DOHH2 (cell line): ENCODE data around the gene DGKB.

Source experiments
- H3F3A ChIP-seq: fragments of 200-600 bp; sonication (generic), shearing (Covaris generic); 2 replicates; pipeline ENCODE4 v1.6.0; 2016; ENCODE audit warnings: antibody characterized with exemption, mild to moderate bottlenecking; ENCODE audit not compliant: control insufficient read depth, insufficient read depth
- H3K27ac ChIP-seq: fragments of 200-600 bp; sonication (generic); 2 replicates; pipeline ENCODE4 v1.5.1; 2014; ENCODE audit warnings: low read depth, mild to moderate bottlenecking, low read length, moderate library complexity
- H3K27me3 ChIP-seq: fragments of 200-600 bp; sonication (generic); 2 replicates; pipeline ENCODE4 v1.6.1; 2014; ENCODE audit warnings: mild to moderate bottlenecking, low read length, mixed read lengths; ENCODE audit not compliant: control insufficient read depth
- H3K36me3 ChIP-seq: fragments of 200-600 bp; sonication (generic); 2 replicates; pipeline ENCODE4 v1.6.1; 2014; ENCODE audit warnings: mild to moderate bottlenecking, low read length, moderate library complexity, mixed read lengths; ENCODE audit not compliant: control insufficient read depth
- H3K4me1 ChIP-seq: fragments of 200-600 bp; sonication (generic); 2 replicates; pipeline ENCODE4 v1.6.1; 2014; ENCODE audit warnings: mild to moderate bottlenecking, low read length, mixed read lengths; ENCODE audit not compliant: control insufficient read depth
- H3K4me2 ChIP-seq: fragments of 200-600 bp; sonication (generic); 2 replicates; pipeline ENCODE4 v1.6.0; 2014; ENCODE audit warnings: mild to moderate bottlenecking, low read length, moderate library complexity
- H3K4me3 ChIP-seq: fragments of 200-600 bp; sonication (generic); 2 replicates; pipeline ENCODE4 v1.5.1; 2014; ENCODE audit warnings: mild to moderate bottlenecking, low read length, mixed read lengths
- H3K79me2 ChIP-seq: fragments of 200-600 bp; sonication (generic); 2 replicates; pipeline ENCODE4 v1.6.1; 2014; ENCODE audit warnings: mild to moderate bottlenecking, low read length, mixed read lengths; ENCODE audit not compliant: control insufficient read depth
- H3K9me2 ChIP-seq: fragments of 200-600 bp; sonication (generic); replicated peaks from 2 replicates; pipeline ENCODE4 v1.6.1; 2014; ENCODE audit warnings: mild to moderate bottlenecking, low read length, mixed read lengths; ENCODE audit not compliant: control insufficient read depth
- H3K9me3 ChIP-seq: fragments of 200-600 bp; sonication (generic); 2 replicates; pipeline ENCODE4 v1.6.1; 2014; ENCODE audit warnings: antibody characterized with exemption, low read length, mixed read lengths; ENCODE audit not compliant: control insufficient read depth, insufficient read depth
- H4K20me1 ChIP-seq: fragments of 200-600 bp; sonication (generic); 2 replicates; pipeline ENCODE4 v1.6.0; 2014; ENCODE audit warnings: low read depth, mild to moderate bottlenecking, antibody characterized with exemption, low read length, moderate library complexity; ENCODE audit not compliant: control insufficient read depth, insufficient read depth
- EZH2phosphoT487 ChIP-seq: fragments of 200-600 bp; sonication (generic); IDR thresholded peaks from 2 replicates; pipeline ENCODE4 v1.6.1; 2017; ENCODE audit warnings: borderline replicate concordance, mild to moderate bottlenecking, antibody characterized with exemption, low read length, moderate library complexity, mixed read lengths
- TF ChIP-seq, protein P1 (sequence below): fragments of 200-600 bp; sonication (generic); IDR thresholded peaks from one replicate; pipeline ENCODE4 v1.5.1; 2014; ENCODE audit warnings: antibody characterized with exemption, mild to moderate bottlenecking, low read depth, low read length; ENCODE audit not compliant: poor library complexity, severe bottlenecking

Gene DGKB

DNA sequence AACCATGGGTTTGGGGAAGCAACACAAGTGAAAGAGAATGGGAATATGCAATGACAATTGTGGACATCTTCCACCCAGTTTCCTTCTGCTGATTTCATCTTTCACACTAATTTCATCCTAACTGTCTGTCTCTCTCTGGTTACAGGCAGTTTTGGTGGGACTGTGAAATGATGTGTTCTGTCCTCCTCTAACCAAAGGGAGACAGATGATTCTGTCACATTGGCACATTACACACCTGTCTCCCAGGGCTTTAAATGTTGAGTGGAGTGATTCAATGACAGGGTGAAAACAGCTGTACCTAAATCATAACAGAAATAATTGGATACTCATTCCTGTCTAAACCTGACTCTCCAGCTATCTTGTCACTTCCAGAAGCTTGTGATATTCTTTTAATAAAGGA is 60.0 kb downstream of the DGKB start:
- no peaks in the 10 kb centered on the region for H4K20me1 ChIP-seq
- no peaks in the 10 kb centered on the region for H3K36me3 ChIP-seq
- no peak overlapping the region for H3K4me2 ChIP-seq
- H3F3A ChIP-seq: no peaks in the 10 kb centered on the region
- H3K27ac ChIP-seq: no peak overlapping the region
- H3K27me3 ChIP-seq: no peaks in the 10 kb centered on the region
- H3K4me3 ChIP-seq: no peak overlapping the region
- no peak for TF ChIP-seq EZH2phosphoT487
- TF ChIP-seq, protein P1, sequence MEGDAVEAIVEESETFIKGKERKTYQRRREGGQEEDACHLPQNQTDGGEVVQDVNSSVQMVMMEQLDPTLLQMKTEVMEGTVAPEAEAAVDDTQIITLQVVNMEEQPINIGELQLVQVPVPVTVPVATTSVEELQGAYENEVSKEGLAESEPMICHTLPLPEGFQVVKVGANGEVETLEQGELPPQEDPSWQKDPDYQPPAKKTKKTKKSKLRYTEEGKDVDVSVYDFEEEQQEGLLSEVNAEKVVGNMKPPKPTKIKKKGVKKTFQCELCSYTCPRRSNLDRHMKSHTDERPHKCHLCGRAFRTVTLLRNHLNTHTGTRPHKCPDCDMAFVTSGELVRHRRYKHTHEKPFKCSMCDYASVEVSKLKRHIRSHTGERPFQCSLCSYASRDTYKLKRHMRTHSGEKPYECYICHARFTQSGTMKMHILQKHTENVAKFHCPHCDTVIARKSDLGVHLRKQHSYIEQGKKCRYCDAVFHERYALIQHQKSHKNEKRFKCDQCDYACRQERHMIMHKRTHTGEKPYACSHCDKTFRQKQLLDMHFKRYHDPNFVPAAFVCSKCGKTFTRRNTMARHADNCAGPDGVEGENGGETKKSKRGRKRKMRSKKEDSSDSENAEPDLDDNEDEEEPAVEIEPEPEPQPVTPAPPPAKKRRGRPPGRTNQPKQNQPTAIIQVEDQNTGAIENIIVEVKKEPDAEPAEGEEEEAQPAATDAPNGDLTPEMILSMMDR: no peak
- no peaks in the 10 kb centered on the region for H3K4me1 ChIP-seq
- H3K9me2 ChIP-seq: no peaks in the 10 kb centered on the region; the same call in 1 of the 2 replicates
- no peaks in the 10 kb centered on the region; the same call in 1 of the 2 replicates for H3K9me3 ChIP-seq
- H3K79me2 ChIP-seq: no peaks in the 10 kb centered on the region

DNA sequence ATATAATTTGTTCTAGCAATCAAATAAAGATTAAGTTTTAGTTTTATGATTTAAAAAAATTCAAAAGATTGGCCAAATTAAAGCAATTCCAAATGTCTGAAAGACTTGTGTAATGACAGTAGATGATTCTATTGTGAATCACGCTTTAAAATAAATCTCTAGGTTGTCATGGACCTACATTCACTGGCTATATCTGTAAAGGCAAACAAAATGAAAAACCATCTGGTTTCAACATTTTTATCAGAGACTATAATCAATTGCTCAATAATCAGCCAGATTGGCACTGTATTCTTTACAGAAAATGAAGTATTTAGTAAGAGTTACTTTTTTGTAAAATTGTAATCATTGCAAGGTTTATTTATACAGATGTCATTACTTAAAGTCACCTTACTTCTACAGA is 60.7 kb downstream of the DGKB start:
- Histone ChIP-seq H3K9me3 (no peaks in the 10 kb centered on the region; the same call in 1 of the 2 replicates), H3K79me2 (no peaks in the 10 kb centered on the region), H3K4me3 (no peak overlapping the region), H3K36me3 (no peaks in the 10 kb centered on the region), H3K27ac (no peak overlapping the region), H3K9me2 (no peaks in the 10 kb centered on the region; the same call in 1 of the 2 replicates), H3K27me3 (no peaks in the 10 kb centered on the region), H3K4me1 (no peaks in the 10 kb centered on the region), H3F3A (no peaks in the 10 kb centered on the region), H4K20me1 (no peaks in the 10 kb centered on the region), H3K4me2 (no peak overlapping the region)
- TF ChIP-seq EZH2phosphoT487: no peak
- TF ChIP-seq, protein P1: no peak

GRCh38 chr7:14841086-14841485 is 61.5 kb downstream of the DGKB start:
- H3K4me1 ChIP-seq: no peaks in the 10 kb centered on the region
- no peak overlapping the region for H3K4me2 ChIP-seq
- no peak overlapping the region for H3K27ac ChIP-seq
- H3K27me3 ChIP-seq: no peaks in the 10 kb centered on the region
- H3K36me3 ChIP-seq: no peaks in the 10 kb centered on the region
- no peaks in the 10 kb centered on the region; the same call in 1 of the 2 replicates for H3K9me2 ChIP-seq
- H4K20me1 ChIP-seq: no peaks in the 10 kb centered on the region
- H3F3A ChIP-seq: no peaks in the 10 kb centered on the region
- H3K9me3 ChIP-seq: no peaks in the 10 kb centered on the region; the same call in 1 of the 2 replicates
- H3K4me3 ChIP-seq: no peak overlapping the region
- TF ChIP-seq, protein P1: no peak
- no peak for TF ChIP-seq EZH2phosphoT487
- H3K79me2 ChIP-seq: no peaks in the 10 kb centered on the region
